Activated gamma-delta T cell (primary cell): Measurements from ENCODE around the gene PPP2R2B.

Experiments
- DNase-seq: peaks from one replicate; lab custom pipeline; 2025; lab: John Stamatoyannopoulos, UW

The PPP2R2B gene

GRCh38 chr5:146888351-146888978, 9.9 kb upstream of the PPP2R2B start:
- no peak for DNase-seq

DNA sequence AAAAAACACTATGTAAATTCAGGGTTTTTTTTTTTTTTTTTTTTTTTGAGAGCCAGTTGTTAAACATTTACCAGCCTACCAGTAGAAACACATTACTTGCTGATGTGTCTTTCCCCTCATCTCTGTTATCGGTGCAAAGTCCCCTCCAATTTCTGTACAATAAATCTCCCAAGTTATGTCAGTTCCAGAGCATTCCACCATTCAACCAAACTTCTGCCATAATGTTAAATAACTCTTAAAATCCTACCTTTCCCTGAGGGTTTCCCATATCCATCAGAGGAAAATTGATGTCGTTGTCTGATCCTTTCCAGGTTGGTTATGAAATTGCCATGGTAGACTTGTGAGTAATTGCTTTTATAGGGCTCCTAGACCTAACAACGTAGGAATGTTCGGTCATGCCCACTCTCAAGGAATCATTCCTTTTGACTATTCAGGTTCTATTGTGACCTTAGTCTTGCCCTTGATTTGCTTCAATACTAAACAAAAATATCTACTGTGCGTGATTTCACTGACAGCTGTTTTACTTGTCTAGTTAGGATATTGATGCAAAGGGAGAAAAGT, 5.6 kb upstream of the PPP2R2B start:
- DNase-seq: no peak

- no peak for DNase-seq
Observed at GRCh38 chr5:146883511-146883910, 5.0 kb upstream of the PPP2R2B start.

- no peak for DNase-seq
Observed at GRCh38 chr5:146880966-146881365, 2.4 kb upstream of the PPP2R2B start.

- DNase-seq: peak; percentile 29
Observed at GRCh38 chr5:146877783-146878475, 628 bp downstream of the PPP2R2B start.

DNA sequence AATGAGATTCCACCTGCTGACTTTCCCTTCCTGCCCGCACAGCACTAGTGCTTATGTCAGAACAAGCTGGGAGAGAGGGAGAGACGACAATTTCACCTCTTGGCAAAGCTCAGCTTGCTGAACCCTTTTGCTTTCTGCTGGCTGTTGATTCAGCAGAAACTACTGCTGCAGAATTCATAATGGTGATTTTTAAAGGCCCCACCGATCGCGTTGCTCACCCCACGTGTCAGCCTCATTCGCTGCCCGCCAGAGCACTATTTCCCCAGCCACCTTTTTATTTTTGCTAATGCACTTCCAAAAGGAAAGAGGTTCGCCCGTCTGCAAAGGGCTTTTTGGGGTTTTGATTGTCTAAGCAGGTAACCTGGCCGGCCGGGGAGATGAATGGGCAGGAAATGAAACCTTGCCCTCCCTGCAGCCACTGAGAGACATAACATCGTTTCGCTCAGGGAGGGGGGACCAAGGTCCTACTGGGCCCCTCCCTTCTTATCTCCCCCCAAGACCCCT, 1.3 kb downstream of the PPP2R2B start:
- DNase-seq: no peak

GRCh38 chr5:146873186-146873917, 5.2 kb downstream of the PPP2R2B start:
- DNase-seq: no peak

GRCh38 chr5:146872188-146872587, 6.4 kb downstream of the PPP2R2B start:
- no peak for DNase-seq

- no peak for DNase-seq
Observed at GRCh38 chr5:146867996-146868708, 10.4 kb downstream of the PPP2R2B start.

DNA sequence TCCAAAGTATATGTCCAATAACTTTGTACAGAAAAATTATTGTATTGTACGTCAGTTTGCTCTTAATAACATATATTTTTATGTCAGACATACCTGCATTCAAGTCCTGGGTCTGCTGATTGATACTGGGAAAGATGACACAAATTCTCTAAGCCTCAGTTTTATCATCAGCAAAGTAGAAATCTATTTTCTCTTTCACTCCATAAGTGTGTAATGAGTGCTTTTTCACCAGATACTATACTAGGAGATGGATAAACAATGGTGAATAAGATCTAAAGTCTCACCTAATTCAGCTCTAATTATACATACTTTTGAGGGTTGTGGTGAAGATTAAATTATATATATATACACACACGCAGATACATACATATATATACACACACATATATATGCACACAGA, 12.3 kb downstream of the PPP2R2B start:
- no peak for DNase-seq

- DNase-seq: no peak
Observed at GRCh38 chr5:146862641-146863040, 15.9 kb downstream of the PPP2R2B start.

- no peak for DNase-seq
Observed at GRCh38 chr5:146860213-146860893, 18.2 kb downstream of the PPP2R2B start.

DNA sequence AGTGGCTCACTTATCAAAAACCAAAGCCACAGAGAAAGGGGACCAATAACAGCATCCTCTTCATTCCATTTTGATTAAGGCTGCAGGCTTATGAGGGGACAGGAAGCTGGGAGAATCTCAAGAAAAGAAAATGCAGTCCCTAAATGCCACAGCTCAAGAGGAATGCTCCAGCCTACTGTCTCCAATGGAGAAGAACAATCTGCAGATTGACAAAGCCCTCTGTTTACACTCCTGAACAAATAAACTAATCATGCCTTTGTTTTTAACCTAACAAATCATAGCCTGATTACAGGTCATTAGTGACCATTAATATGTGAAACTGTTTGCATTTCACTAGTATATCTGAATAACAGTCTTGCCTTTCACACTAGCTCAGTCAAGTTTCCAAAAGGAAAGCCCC, 26.5 kb downstream of the PPP2R2B start:
- no peak for DNase-seq

DNA sequence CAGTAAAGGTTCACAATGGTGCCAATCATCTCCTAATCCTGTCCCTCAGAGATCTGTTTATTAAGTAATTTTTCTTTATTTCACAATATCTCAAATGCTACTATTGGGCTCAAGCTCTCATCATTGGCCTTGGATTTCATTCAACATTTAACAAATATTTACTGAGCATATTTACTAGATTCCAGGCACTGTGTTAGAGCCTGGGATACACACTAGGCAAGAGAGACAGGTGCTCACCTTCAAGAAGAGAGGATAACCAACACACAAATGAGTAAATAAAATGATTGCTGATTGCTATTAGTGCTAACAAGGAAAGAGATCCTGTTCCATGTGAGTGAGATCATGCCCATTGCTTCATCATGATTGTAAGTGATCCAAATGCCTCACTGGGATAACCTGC, 27.4 kb downstream of the PPP2R2B start:
- DNase-seq: no peak

GRCh38 chr5:146849694-146850303, 28.8 kb downstream of the PPP2R2B start:
- DNase-seq: no peak

DNA sequence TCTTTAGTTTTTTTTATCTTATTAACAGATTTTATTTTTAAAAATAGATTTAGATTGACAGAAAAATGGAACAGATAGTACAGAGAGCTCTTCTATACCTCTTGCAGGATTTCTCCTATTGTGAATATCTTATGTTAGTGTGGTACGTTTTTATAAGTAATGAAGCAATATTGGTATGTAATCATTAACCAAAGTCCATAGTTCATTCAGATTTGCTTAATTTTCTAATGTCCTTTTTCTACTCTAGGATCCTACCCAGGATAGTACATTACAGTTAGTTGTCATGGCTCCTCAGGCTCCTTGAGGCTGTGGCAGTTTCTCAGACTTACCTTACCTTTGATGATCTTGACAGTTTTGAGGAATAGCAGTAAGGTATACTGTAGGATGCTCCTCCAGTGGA, 30.4 kb downstream of the PPP2R2B start:
- no peak for DNase-seq

GRCh38 chr5:146840016-146840415, 38.5 kb downstream of the PPP2R2B start:
- no peak for DNase-seq

GRCh38 chr5:146836226-146836842, 42.2 kb downstream of the PPP2R2B start:
- no peak for DNase-seq

- no peak for DNase-seq
Observed at GRCh38 chr5:146832985-146833732, 45.4 kb downstream of the PPP2R2B start.

DNA sequence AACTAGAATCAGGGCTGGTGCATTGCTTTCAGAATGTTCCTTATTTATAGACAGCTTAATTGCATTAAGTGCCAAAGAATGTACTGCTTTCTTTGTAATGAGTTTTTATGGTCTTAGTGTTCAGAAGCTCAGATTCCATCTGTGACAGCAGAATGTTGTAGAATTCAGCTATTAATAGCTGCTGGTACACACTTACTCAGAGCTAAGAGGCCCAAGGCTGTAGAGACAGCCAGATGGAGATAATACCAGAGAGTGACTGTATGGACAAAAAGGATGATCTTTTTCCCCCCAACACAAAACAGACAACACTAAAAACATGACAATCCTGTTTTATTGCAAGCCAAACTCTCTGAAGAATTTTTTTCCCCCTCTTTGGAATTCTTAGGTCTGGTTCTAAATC, 50.2 kb downstream of the PPP2R2B start:
- no peak for DNase-seq
